IMR-90 (cell line): ENCODE measurements around the gene LDLRAD4. TPM values are rescaled to one million over a fixed set of nuclear protein-coding genes. Genes with fewer than 3 reads are reported as not detected.

Experiments used
- ATAC-seq: fragments of 200-7000 bp; cut with Tn5 transposase; 2 replicates; pipeline ENCODE4 v1.9.1; 2020; ENCODE audit warnings: low read depth, mild to moderate bottlenecking, moderate library complexity
- BruUV-seq: library from RNA; stranded (reverse); fragments of 400-500 nt; replicated peaks from 2 replicates; lab custom pipeline; 2021; lab: Mats Ljungman, UMichigan
- CTCF ChIA-PET: fragments of 300-600 bp; formaldehyde crosslinking; extraction: SDS; loops from one replicate; lab custom pipeline; 2021; ENCODE audit warnings: antibody characterized with exemption; lab: Yijun Ruan, JAX
- POLR2A ChIA-PET: fragments of 300-600 bp; sonication (Branson Sonifier 250); formaldehyde crosslinking; loops from one replicate; lab custom pipeline; 2022; ENCODE audit warnings: antibody characterized with exemption; ENCODE audit not compliant: unreplicated experiment; lab: Charles Lee
- DNase-seq: peaks from one replicate; pipeline ENCODE4 v3.0.0; 2013
- H2AFZ ChIP-seq: replicated peaks from 2 replicates; pipeline ENCODE3; 2013; ENCODE audit warnings: low read length, mild to moderate bottlenecking; ENCODE audit not compliant: poor library complexity
- H2AK5ac ChIP-seq: 2 replicates; pipeline ENCODE4 v1.6.1; 2013; ENCODE audit warnings: low read depth, low read length, inconsistent platforms
- H2AK9ac ChIP-seq: replicated peaks from 2 replicates; pipeline ENCODE3; 2013; ENCODE audit warnings: mild to moderate bottlenecking, low read depth, low read length, moderate library complexity; ENCODE audit not compliant: poor library complexity
- H2BK120ac ChIP-seq: 2 replicates; pipeline ENCODE4 v1.6.1; 2013; ENCODE audit warnings: low read depth, low read length, inconsistent platforms
- H2BK15ac ChIP-seq: 3 replicates; pipeline ENCODE4 v1.6.1; 2013; ENCODE audit warnings: low read depth, low read length, inconsistent platforms
- H2BK20ac ChIP-seq: 2 replicates; pipeline ENCODE4 v1.6.1; 2013; ENCODE audit warnings: low read depth, mild to moderate bottlenecking, inconsistent platforms, low read length, moderate library complexity
- H2BK5ac ChIP-seq: 2 replicates; pipeline ENCODE4 v1.6.1; 2013; ENCODE audit warnings: mild to moderate bottlenecking, low read depth, low read length, inconsistent platforms; ENCODE audit not compliant: poor library complexity, severe bottlenecking
- H3K14ac ChIP-seq: replicated peaks from 2 replicates; pipeline ENCODE4 v1.6.1; 2013; ENCODE audit warnings: low read depth, low read length, inconsistent platforms
- H3K18ac ChIP-seq: 2 replicates; pipeline ENCODE4 v1.6.1; 2013; ENCODE audit warnings: low read depth, low read length, control low read depth
- H3K23ac ChIP-seq: 2 replicates; pipeline ENCODE4 v1.6.1; 2013; ENCODE audit warnings: low read depth, low read length, inconsistent platforms
- H3K27ac ChIP-seq: 2 replicates; pipeline ENCODE4 v1.5.1; 2013; ENCODE audit warnings: mild to moderate bottlenecking, control low read depth, low read length; ENCODE audit not compliant: insufficient read depth
- H3K27me3 ChIP-seq: 2 replicates; pipeline ENCODE4 v1.6.1; 2013; ENCODE audit warnings: low read length; ENCODE audit not compliant: control insufficient read depth, insufficient read depth
- H3K36me3 ChIP-seq: 2 replicates; pipeline ENCODE4 v1.6.1; 2013; ENCODE audit warnings: low read length, mixed read lengths; ENCODE audit not compliant: control insufficient read depth, insufficient read depth
- H3K4ac ChIP-seq: 2 replicates; pipeline ENCODE4 v1.6.1; 2013; ENCODE audit warnings: low read depth, low read length, inconsistent platforms
- H3K4me1 ChIP-seq: 2 replicates; pipeline ENCODE4 v1.6.1; 2013; ENCODE audit warnings: low read length, mixed read lengths; ENCODE audit not compliant: control insufficient read depth, insufficient read depth
- H3K4me2 ChIP-seq: 2 replicates; pipeline ENCODE4 v1.6.1; 2013; ENCODE audit warnings: low read depth, mild to moderate bottlenecking, control low read depth, low read length, moderate library complexity
- H3K4me3 ChIP-seq: 2 replicates; pipeline ENCODE4 v1.5.1; 2013; ENCODE audit warnings: low read depth, mild to moderate bottlenecking, control low read depth, low read length, moderate library complexity; ENCODE audit not compliant: insufficient read depth
- H3K56ac ChIP-seq: 2 replicates; pipeline ENCODE4 v1.6.1; 2013; ENCODE audit warnings: low read length, inconsistent platforms; ENCODE audit not compliant: insufficient read depth; ENCODE audit errors: extremely low read depth
- H3K79me1 ChIP-seq, 2 experiments: 2 replicates each; pipeline ENCODE4 v1.6.1; 2013; ENCODE audit warnings: low read length in 2 of 2, inconsistent platforms in 1 of 2, low read depth in 1 of 2
- H3K9ac ChIP-seq: 2 replicates; pipeline ENCODE4 v1.6.1; 2013; ENCODE audit warnings: low read depth, low read length, control low read depth
- H3K9me1 ChIP-seq: 2 replicates; pipeline ENCODE4 v1.6.1; 2013; ENCODE audit warnings: low read length, inconsistent platforms; ENCODE audit not compliant: insufficient read depth
- H3K9me3 ChIP-seq: 2 replicates; pipeline ENCODE4 v1.6.1; 2013; ENCODE audit warnings: low read length; ENCODE audit not compliant: control insufficient read depth, insufficient read depth
- H4K20me1 ChIP-seq: 2 replicates; pipeline ENCODE4 v1.6.1; 2013; ENCODE audit warnings: low read length, inconsistent platforms; ENCODE audit not compliant: insufficient read depth
- H4K5ac ChIP-seq: 2 replicates; pipeline ENCODE4 v1.6.1; 2013; ENCODE audit warnings: mild to moderate bottlenecking, low read depth, low read length, control low read depth
- H4K8ac ChIP-seq, 2 experiments: 2 replicates each; pipeline ENCODE4 v1.6.1; 2013; ENCODE audit warnings: low read depth in 2 of 2, low read length in 2 of 2, control low read depth in 1 of 2, inconsistent platforms in 1 of 2
- H4K91ac ChIP-seq: 2 replicates; pipeline ENCODE4 v1.6.1; 2013; ENCODE audit warnings: low read depth, low read length, inconsistent platforms; ENCODE audit not compliant: insufficient read depth
- CEBPB ChIP-seq: IDR thresholded peaks from 2 replicates; pipeline ENCODE4 v1.6.1; 2012; ENCODE audit warnings: low read depth, low read length, improper control_type of control experiment
- FOS ChIP-seq: fragments of 150-350 bp; IDR thresholded peaks from 2 replicates; pipeline ENCODE4 v1.6.1; 2016; ENCODE audit warnings: low read depth, low read length
- MAZ ChIP-seq: IDR thresholded peaks from 2 replicates; pipeline ENCODE4 v1.6.1; 2012; ENCODE audit warnings: low read depth, mild to moderate bottlenecking, low read length, improper control_type of control experiment, moderate library complexity, borderline replicate concordance
- NFE2L2 ChIP-seq: fragments of 150-350 bp; IDR thresholded peaks from 2 replicates; pipeline ENCODE4 v1.6.1; 2016; ENCODE audit warnings: low read depth, mild to moderate bottlenecking, low read length
- RAD21 ChIP-seq: IDR thresholded peaks from 2 replicates; pipeline ENCODE4 v1.6.1; 2012; ENCODE audit warnings: low read length, improper control_type of control experiment
- RCOR1 ChIP-seq: IDR thresholded peaks from 2 replicates; pipeline ENCODE4 v1.6.1; 2012; ENCODE audit warnings: mild to moderate bottlenecking, low read length, improper control_type of control experiment; ENCODE audit not compliant: insufficient replicate concordance
- SMC3 ChIP-seq: fragments of 150-350 bp; IDR thresholded peaks from 2 replicates; pipeline ENCODE4 v1.6.1; 2016; ENCODE audit warnings: low read depth, mild to moderate bottlenecking, antibody characterized with exemption, low read length, moderate library complexity
- WGBS, 2 experiments: methylation state at CpG; one replicate each; pipeline versions ENCODE4 v1.1.5 to v1.1.7; 2013; ENCODE audit warnings: missing lambda C conversion rate in 2 of 2; ENCODE audit not compliant: insufficient read length in 1 of 2; ENCODE audit errors: extremely low coverage in 2 of 2; 5-methylcytosine and 5-hydroxymethylcytosine counted together
- dilution Hi-C: fragments of 300-500 bp; cut with HindIII; formaldehyde crosslinking; loops from one replicate; pipeline ENCODE4 v1.14.3; 2018; ENCODE audit warnings: low sequenced_read_pairs; ENCODE audit not compliant: unreplicated experiment
- in situ Hi-C: fragments of 300-500 bp; cut with MboI; formaldehyde crosslinking; loops from 3 replicates; pipeline ENCODE4 v1.14.3; 2019; ENCODE audit warnings: low sequenced_read_pairs, inconsistent platforms, mixed read lengths
- intact Hi-C: fragments of 100-400 bp; cut with micrococcal nuclease; formaldehyde crosslinking; loops from 2 replicates; pipeline ENCODE4 v1.10.0; 2022
- polyA plus RNA-seq, 3 experiments: library from polyadenylated mRNA; depleted of rRNA; stranded (reverse); fragments of >200 nt; gene quantifications; 2 replicates each; pipeline ENCODE4 v1.2.3, GENCODE V29; 2012; ENCODE audit warnings: low replicate concordance in 1 of 3
- total RNA-seq: library from RNA; depleted of rRNA; stranded (reverse); fragments of >200 nt; gene quantifications from 2 replicates; pipeline ENCODE4 v1.2.3, GENCODE V29; 2012
- TF ChIP-seq, protein P1 (sequence below): fragments of 150-350 bp; IDR thresholded peaks from 2 replicates; pipeline ENCODE4 v1.6.1; 2016; ENCODE audit warnings: low read depth, mild to moderate bottlenecking, low read length, moderate library complexity, borderline replicate concordance
- TF ChIP-seq, protein P2 (sequence below): conservative IDR thresholded peaks from 2 replicates; pipeline ENCODE4 v1.5.1; 2012; ENCODE audit warnings: mild to moderate bottlenecking, low read depth, low read length, improper control_type of control experiment

The LDLRAD4 gene
- total and polyA plus RNA-seq, 2 of the 4 experiments (the other 2 are of a cell fraction) = not detected

DNA sequence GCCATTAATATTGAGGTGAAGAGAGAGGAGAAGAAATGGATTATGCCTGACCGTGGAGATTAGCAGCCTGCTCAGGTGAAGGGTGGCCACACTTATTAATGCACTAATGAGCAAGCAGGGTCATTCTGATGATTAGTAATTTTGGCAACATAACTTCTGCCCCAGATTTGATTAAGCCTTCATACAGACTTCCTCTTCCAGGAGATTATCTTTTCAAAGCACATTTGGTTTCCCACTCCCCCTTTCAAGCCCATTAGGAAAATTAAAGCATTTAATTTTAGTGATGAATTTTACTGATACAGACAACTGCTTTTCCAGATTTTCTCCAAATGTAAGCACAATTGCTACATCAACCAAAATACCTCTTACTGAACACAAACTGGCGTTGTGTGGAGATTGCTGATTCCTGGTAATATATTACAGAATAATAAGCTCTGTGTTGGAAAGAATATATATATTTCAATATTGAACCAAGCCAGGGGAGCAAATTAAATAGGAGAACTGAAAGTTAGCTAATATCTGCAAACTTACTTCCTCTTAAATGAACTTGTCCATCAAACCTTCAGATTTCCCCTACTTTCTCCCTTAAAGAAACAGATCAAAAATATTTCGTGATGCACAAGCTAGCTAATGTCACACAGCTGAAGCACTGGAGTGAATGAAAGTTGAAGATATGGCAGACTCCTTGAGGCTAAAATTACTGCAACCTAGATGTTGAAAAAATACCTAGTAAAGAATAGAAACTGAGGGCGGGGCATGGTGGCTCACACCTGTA lies 367.0 kb downstream of the LDLRAD4 start:
- H2AK9ac ChIP-seq = no peak overlapping the region
- ChIA-PET CTCF (no interaction called here), POLR2A (no interaction called here)
- H3K9me3 ChIP-seq = no peaks in the 10 kb centered on the region
- no peak overlapping the region for H4K5ac ChIP-seq
- no peak overlapping the region for H3K23ac ChIP-seq
- H3K9me1 ChIP-seq = no peaks in the 10 kb centered on the region
- H2AK5ac ChIP-seq = no peak overlapping the region
- no CpG with 5 or more reads among the region's 4 CpGs for WGBS, 2 experiments
- no peak overlapping the region for H3K27ac ChIP-seq
- no peaks in the 10 kb centered on the region for H3K27me3 ChIP-seq
- no peak overlapping the region for H2AFZ ChIP-seq
- no peaks in the 10 kb centered on the region for H3K79me1 ChIP-seq
- BruUV-seq = no TSS peak
- H4K20me1 ChIP-seq = no peaks in the 10 kb centered on the region
- H2BK120ac ChIP-seq = no peak overlapping the region
- no peak overlapping the region for H3K9ac ChIP-seq
- TF ChIP-seq MAZ (no peak), CEBPB (no peak), FOS (no peak), SMC3 (no peak), NFE2L2 (no peak), RAD21 (no peak), RCOR1 (no peak)
- TF ChIP-seq, protein P1, sequence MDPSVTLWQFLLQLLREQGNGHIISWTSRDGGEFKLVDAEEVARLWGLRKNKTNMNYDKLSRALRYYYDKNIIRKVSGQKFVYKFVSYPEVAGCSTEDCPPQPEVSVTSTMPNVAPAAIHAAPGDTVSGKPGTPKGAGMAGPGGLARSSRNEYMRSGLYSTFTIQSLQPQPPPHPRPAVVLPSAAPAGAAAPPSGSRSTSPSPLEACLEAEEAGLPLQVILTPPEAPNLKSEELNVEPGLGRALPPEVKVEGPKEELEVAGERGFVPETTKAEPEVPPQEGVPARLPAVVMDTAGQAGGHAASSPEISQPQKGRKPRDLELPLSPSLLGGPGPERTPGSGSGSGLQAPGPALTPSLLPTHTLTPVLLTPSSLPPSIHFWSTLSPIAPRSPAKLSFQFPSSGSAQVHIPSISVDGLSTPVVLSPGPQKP = no peak
- TF ChIP-seq, protein P2, sequence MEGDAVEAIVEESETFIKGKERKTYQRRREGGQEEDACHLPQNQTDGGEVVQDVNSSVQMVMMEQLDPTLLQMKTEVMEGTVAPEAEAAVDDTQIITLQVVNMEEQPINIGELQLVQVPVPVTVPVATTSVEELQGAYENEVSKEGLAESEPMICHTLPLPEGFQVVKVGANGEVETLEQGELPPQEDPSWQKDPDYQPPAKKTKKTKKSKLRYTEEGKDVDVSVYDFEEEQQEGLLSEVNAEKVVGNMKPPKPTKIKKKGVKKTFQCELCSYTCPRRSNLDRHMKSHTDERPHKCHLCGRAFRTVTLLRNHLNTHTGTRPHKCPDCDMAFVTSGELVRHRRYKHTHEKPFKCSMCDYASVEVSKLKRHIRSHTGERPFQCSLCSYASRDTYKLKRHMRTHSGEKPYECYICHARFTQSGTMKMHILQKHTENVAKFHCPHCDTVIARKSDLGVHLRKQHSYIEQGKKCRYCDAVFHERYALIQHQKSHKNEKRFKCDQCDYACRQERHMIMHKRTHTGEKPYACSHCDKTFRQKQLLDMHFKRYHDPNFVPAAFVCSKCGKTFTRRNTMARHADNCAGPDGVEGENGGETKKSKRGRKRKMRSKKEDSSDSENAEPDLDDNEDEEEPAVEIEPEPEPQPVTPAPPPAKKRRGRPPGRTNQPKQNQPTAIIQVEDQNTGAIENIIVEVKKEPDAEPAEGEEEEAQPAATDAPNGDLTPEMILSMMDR = no peak
- no peak overlapping the region for H3K4ac ChIP-seq
- H4K8ac ChIP-seq = no peak overlapping the region
- no peak overlapping the region for H3K4me2 ChIP-seq
- H3K18ac ChIP-seq = no peak overlapping the region
- intact Hi-C loops = no loop called here
- no peak overlapping the region for H3K56ac ChIP-seq
- H4K91ac ChIP-seq = no peak overlapping the region
- no peak overlapping the region for H3K4me3 ChIP-seq
- ATAC-seq (no peak), DNase-seq (no peak)
- no peak overlapping the region for H2BK15ac ChIP-seq
- H3K4me1 ChIP-seq = no peaks in the 10 kb centered on the region
- dilution Hi-C loops = no loop called here
- no peak overlapping the region for H2BK20ac ChIP-seq
- in situ Hi-C loops = no loop called here
- no peak overlapping the region for H2BK5ac ChIP-seq
- H3K36me3 ChIP-seq = no peaks in the 10 kb centered on the region
- no peak overlapping the region for H3K14ac ChIP-seq
